Natural killer cell treated with Interleukin-12 subunit alpha and Interleukin-12 subunit beta and Interleukin-15 and Interleukin-18, amount 100 ng/mL, for 72 hours (primary cell): Measurements from ENCODE around the gene LHCGR. TPM values are rescaled to one million over a fixed set of nuclear protein-coding genes. Genes with fewer than 3 reads are reported as not detected.

Experiments
- ATAC-seq, 2 donors: fragments of 150-1000 bp; cut with Tn5 transposase in 1 of 2; sonication (Bioruptor Pico), chemical (Tn5 transposase) in 1 of 2; 2 replicates each; pipeline ENCODE4 v1.10.0; 2021
- DNase-seq: peaks from one replicate; pipeline ENCODE4 v3.0.0; 2022; ENCODE audit warnings: low spot score
- H3K27ac Mint-ChIP-seq, 2 donors: 1 replicate in 1 of 2; 2 replicates in 1 of 2; pipeline ENCODE4 v1.8.0; 2022; ENCODE audit warnings: mixed read lengths in 2 of 2, mild to moderate bottlenecking in 1 of 2, moderate library complexity in 1 of 2
- H3K27me3 Mint-ChIP-seq, 2 donors: 1 replicate in 1 of 2; 2 replicates in 1 of 2; pipeline ENCODE4 v1.8.0; 2022; ENCODE audit warnings: mixed read lengths in 2 of 2
- H3K36me3 Mint-ChIP-seq: one replicate; pipeline ENCODE4 v1.8.0; 2022; ENCODE audit warnings: mixed read lengths
- H3K4me1 Mint-ChIP-seq, 2 donors: 1 replicate in 1 of 2; 2 replicates in 1 of 2; pipeline ENCODE4 v1.8.0; 2022; ENCODE audit warnings: low read depth in 2 of 2, mixed read lengths in 2 of 2, mild to moderate bottlenecking in 1 of 2
- H3K4me3 Mint-ChIP-seq: one replicate; pipeline ENCODE4 v1.8.0; 2022; ENCODE audit warnings: mixed read lengths
- H3K9me3 Mint-ChIP-seq: 2 replicates; pipeline ENCODE4 v1.8.0; 2022; ENCODE audit warnings: mixed read lengths
- total RNA-seq, 2 donors: library from RNA; stranded (reverse); gene quantifications; one replicate each; pipeline ENCODE4 v1.2.3, GENCODE V29; 2022

Gene LHCGR
- total RNA-seq: not detected

- no peak within 1 kb of the TSS for H3K4me3 Mint-ChIP-seq
- no peaks in the 10 kb centered on the region for H3K36me3 Mint-ChIP-seq
- no peaks in the 10 kb centered on the region for H3K4me1 Mint-ChIP-seq
- peaks cover 21 to 31% of the 10 kb centered on the region in 2 donors for H3K27me3 Mint-ChIP-seq
- peaks cover 4% of the 10 kb centered on the region for H3K9me3 Mint-ChIP-seq
- ATAC-seq: peak; percentile 36 to 50
- DNase-seq: no peak
- H3K27ac Mint-ChIP-seq: no peak within 1 kb of the TSS
Measured at GRCh38 chr2:48755473-48755872, at the start of gene LHCGR. Gene LHCGR (minus strand): TSS chr2:48755724. CDS start chr2:48755671, 53 bp downstream.

- Mint-ChIP-seq H3K36me3 (no peaks in the 10 kb centered on the region), H3K9me3 (peaks cover 17% of the 10 kb centered on the region), H3K4me3 (no peak overlapping the region), H3K27me3 (peaks cover 0 to 7% of the 10 kb centered on the region in 2 donors), H3K27ac (no peak overlapping the region), H3K4me1 (no peaks in the 10 kb centered on the region)
- DNase-seq: no peak
- no peak for ATAC-seq
Measured at GRCh38 chr2:48799601-48800000, 44.1 kb upstream of the LHCGR start.

DNA sequence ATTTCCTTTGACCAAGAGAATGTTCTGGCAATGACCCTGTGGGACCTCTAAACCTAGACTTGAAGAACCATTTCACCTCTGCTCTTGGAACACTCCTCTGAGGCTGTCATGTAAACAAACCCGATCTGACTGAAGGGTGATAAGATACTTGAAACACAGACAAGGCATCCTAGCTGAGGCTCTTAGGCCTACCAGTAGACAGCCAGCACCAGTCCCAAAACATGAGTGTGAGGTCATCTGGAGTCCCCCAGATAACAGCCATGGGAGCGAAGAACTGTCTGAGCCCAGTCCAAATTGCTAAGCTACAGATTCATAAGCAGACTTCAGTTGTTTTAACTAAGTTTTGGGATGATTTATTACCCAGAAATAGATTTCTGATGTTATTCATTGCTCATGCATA, 39.5 kb upstream of the LHCGR start:
- no peak for ATAC-seq
- H3K4me3 Mint-ChIP-seq: no peak overlapping the region
- no peaks in the 10 kb centered on the region for H3K4me1 Mint-ChIP-seq
- no peak overlapping the region for H3K27ac Mint-ChIP-seq
- no peak for DNase-seq
- H3K36me3 Mint-ChIP-seq: no peaks in the 10 kb centered on the region
- peaks cover 20% of the 10 kb centered on the region for H3K9me3 Mint-ChIP-seq
- no peaks in the 10 kb centered on the region for H3K27me3 Mint-ChIP-seq

- Mint-ChIP-seq H3K27ac (no peak overlapping the region), H3K36me3 (no peaks in the 10 kb centered on the region), H3K9me3 (peaks cover 23% of the 10 kb centered on the region), H3K27me3 (no peaks in the 10 kb centered on the region), H3K4me1 (no peaks in the 10 kb centered on the region), H3K4me3 (no peak overlapping the region)
- DNase-seq (no peak), ATAC-seq (no peak)
Measured at GRCh38 chr2:48793671-48794070, 38.1 kb upstream of the LHCGR start.

DNA sequence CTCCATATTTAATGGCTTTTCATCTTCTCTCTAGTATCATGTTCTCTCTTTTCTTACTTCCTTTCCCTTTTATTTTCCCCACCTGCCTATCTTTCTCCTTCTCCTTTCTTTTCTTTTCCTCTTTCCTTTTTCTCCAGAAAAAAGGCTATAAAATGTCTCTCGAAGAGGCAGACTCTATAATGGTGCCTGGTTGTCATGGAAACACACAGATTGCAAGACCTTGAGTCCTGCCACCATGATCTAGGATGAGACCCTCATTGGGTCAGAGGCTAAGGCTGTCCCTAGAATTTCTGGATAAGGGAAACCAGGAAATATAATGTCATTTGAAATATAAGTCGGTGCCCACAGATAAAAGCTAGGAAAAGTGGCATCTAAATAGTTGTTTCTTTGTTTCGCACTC, 36.5 kb upstream of the LHCGR start:
- Mint-ChIP-seq H3K4me3 (no peak overlapping the region), H3K36me3 (no peaks in the 10 kb centered on the region), H3K4me1 (no peaks in the 10 kb centered on the region), H3K27me3 (no peaks in the 10 kb centered on the region), H3K9me3 (peaks cover 25% of the 10 kb centered on the region), H3K27ac (no peak overlapping the region)
- ATAC-seq (no peak), DNase-seq (no peak)

GRCh38 chr2:48790407-48791170, 35.1 kb upstream of the LHCGR start:
- Mint-ChIP-seq H3K4me1 (no peaks in the 10 kb centered on the region), H3K27me3 (no peaks in the 10 kb centered on the region), H3K36me3 (no peaks in the 10 kb centered on the region), H3K27ac (no peak overlapping the region), H3K4me3 (no peak overlapping the region), H3K9me3 (peaks cover 16% of the 10 kb centered on the region)
- no peak for ATAC-seq
- no peak for DNase-seq

DNA sequence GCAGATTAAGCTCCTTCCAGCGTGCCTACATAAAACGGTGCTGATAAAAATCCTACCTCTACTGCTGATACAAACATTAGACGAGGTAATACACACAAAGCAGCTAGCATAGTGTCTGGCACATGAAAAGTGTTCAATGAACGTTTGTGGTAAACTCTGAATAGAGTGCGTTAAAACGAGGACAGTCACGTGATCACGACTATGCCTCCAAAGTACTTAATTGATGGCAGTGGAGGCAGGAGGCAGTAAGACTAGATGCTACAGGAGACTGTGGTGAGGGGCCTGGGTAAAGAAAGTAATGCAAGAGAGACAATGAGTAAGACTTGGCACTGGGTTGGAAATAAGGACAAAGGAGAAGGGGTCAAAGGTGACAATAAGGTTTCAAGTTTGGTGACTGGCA, 32.1 kb upstream of the LHCGR start:
- no peaks in the 10 kb centered on the region for H3K4me1 Mint-ChIP-seq
- no peak overlapping the region for H3K4me3 Mint-ChIP-seq
- no peaks in the 10 kb centered on the region for H3K27me3 Mint-ChIP-seq
- H3K27ac Mint-ChIP-seq: no peak overlapping the region
- no peaks in the 10 kb centered on the region for H3K36me3 Mint-ChIP-seq
- no peak for DNase-seq
- peaks cover 14% of the 10 kb centered on the region for H3K9me3 Mint-ChIP-seq
- no peak for ATAC-seq

DNA sequence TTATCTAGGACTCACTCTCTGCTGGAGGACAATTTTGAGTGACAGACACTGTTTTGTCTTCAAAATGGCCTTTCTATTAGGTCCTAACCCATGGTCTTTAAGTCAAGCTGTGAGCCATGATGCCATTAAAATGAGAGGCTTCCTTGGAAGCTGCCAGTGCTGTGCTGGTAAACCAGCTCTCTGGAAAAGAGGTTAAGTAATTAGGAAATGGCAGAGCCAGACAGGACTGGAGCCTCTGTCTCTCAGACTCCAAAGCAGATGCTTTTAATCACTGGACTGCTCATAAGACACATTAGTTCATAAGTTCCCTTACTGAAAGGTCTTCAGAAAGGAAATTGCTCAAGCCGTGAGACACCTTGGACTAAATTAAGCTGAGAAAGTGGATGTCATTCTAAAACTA, 25.8 kb upstream of the LHCGR start:
- Mint-ChIP-seq H3K27ac (no peak overlapping the region), H3K4me3 (no peak overlapping the region), H3K27me3 (no peaks in the 10 kb centered on the region), H3K4me1 (no peaks in the 10 kb centered on the region), H3K36me3 (no peaks in the 10 kb centered on the region), H3K9me3 (peaks cover 8% of the 10 kb centered on the region)
- no peak for DNase-seq
- no peak for ATAC-seq

DNA sequence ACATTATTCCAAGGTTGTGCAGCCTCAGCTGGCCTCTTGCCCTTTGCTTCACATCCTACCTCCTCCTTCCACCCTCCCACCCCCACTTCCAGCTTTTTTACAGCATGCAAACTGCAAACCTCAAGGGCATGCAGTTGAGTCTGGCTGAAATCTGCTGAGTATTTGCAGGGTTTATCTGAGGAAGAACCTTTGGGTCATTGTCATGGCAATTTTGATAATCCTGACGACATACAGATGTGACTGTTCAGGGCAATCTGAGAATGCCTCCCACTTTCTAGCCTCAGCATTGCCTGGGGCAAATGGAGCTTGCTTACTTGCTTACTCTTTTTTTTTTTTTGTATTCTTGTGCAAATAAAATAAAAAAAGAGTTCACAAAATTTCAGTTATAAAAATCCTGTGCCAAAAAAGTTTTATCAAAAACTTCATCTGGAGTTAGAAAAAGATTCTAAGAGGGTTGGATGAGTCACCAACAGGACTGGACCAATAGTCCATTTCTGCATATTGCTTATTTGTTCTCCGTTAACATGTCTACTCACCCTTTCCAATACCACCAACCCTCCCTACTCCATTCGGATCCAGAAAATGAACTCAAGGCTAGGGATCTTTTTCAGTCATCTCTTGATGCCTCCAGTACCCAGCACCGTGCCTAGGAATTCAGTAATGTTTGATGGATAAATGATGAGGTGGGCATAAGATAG, 23.6 kb upstream of the LHCGR start:
- H3K4me3 Mint-ChIP-seq: no peak overlapping the region
- no peak overlapping the region for H3K27ac Mint-ChIP-seq
- peaks cover 8% of the 10 kb centered on the region for H3K9me3 Mint-ChIP-seq
- H3K27me3 Mint-ChIP-seq: peaks cover 0 to 12% of the 10 kb centered on the region in 2 donors
- H3K36me3 Mint-ChIP-seq: no peaks in the 10 kb centered on the region
- DNase-seq (no peak), ATAC-seq (no peak)
- no peaks in the 10 kb centered on the region for H3K4me1 Mint-ChIP-seq

DNA sequence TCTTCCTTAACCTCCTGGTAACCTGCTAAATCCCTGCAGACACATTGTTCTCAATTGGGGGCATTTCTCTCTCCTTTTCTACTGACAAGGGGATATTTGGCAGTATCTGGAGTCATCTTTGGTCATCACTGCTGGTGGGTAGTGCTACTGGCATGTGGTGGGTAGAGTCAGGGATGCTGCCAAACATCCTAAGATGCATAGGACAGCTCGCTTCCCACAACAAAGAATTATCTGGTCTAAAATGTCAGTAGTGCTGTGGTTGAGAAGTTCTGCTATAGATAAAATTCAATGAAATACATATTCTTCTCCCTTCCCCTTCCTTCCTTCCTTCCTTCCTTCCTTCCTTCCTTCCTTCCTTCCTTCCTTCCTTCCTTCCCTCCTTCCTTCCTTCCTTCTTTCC, 18.7 kb upstream of the LHCGR start:
- Mint-ChIP-seq H3K9me3 (peaks cover 6% of the 10 kb centered on the region), H3K36me3 (no peaks in the 10 kb centered on the region), H3K27ac (no peak overlapping the region), H3K4me3 (no peak overlapping the region), H3K27me3 (peaks cover 0 to 12% of the 10 kb centered on the region in 2 donors), H3K4me1 (no peaks in the 10 kb centered on the region)
- ATAC-seq (no peak), DNase-seq (no peak)

DNA sequence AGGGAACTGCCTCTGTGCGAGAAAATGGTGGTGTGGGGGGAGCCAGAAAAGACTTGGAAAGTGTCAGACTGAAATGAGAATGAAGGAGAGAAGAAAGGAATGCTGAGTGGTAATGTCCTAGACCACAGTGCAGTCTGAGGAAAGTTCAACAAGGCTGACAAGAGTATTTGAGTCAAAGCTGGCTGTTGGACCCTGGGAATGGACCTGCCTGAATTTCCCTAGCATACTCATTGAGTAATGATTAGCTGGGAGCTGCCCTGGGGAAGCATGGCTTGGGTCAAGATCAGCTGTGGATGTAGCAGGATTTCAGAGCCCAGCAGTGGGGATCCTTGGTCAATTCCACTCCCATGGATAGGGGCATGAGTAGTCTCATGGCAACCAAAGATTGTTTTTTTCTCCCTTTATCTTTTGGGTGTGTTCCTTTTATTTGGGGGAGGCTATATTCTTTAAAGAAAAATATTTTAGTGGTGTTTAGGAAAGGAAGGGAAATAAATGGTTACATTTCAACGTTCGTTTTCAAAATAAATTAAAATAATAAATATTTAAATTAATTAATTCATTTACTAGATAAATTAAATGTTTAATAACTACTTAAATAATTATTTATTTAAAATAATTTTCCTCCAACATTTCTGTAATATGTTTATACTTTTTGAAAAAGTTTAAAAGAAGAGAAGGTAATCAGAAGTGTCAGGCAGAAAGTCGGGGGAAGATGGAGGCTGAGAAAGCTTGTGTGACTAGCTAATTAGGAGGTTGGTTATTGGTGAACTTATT, 15.9 kb upstream of the LHCGR start:
- Mint-ChIP-seq H3K27me3 (peaks cover 3 to 12% of the 10 kb centered on the region in 2 donors), H3K9me3 (peaks cover 15% of the 10 kb centered on the region), H3K27ac (no peak overlapping the region), H3K4me1 (no peaks in the 10 kb centered on the region), H3K36me3 (no peaks in the 10 kb centered on the region), H3K4me3 (no peak overlapping the region)
- DNase-seq (no peak), ATAC-seq (no peak)

GRCh38 chr2:48770181-48770580, 14.7 kb upstream of the LHCGR start:
- no peak overlapping the region for H3K4me3 Mint-ChIP-seq
- H3K9me3 Mint-ChIP-seq: peaks cover 16% of the 10 kb centered on the region
- DNase-seq (no peak), ATAC-seq (no peak)
- peaks cover 3 to 10% of the 10 kb centered on the region in 2 donors for H3K27me3 Mint-ChIP-seq
- no peaks in the 10 kb centered on the region for H3K4me1 Mint-ChIP-seq
- no peaks in the 10 kb centered on the region for H3K36me3 Mint-ChIP-seq
- H3K27ac Mint-ChIP-seq: no peak overlapping the region

DNA sequence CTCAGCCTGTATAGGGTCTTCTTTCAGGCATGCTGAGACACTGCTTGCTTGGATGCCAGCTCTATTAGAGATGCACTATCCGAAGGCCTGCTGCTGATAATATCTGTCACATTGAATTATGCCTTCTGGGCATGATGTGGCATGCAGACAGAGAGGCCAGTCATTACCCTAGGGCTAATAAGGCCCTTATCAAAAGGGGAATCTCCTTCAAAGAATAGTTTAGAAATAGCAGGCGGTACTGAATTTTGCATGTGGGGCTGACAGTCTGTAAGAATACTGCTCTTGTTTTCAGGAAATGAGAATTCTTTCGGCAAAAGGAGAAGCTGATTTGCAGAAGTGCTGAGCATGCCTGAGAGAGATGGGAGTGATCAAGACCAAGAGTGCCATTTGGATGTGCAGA, 13.1 kb upstream of the LHCGR start:
- Mint-ChIP-seq H3K9me3 (peaks cover 23% of the 10 kb centered on the region), H3K27ac (no peak overlapping the region), H3K4me3 (no peak overlapping the region), H3K27me3 (peaks cover 0 to 3% of the 10 kb centered on the region in 2 donors), H3K36me3 (no peaks in the 10 kb centered on the region), H3K4me1 (no peaks in the 10 kb centered on the region)
- DNase-seq: no peak
- no peak for ATAC-seq

GRCh38 chr2:48767330-48767729, 11.8 kb upstream of the LHCGR start:
- no peaks in the 10 kb centered on the region for H3K4me1 Mint-ChIP-seq
- H3K9me3 Mint-ChIP-seq: peaks cover 23% of the 10 kb centered on the region
- no peaks in the 10 kb centered on the region for H3K36me3 Mint-ChIP-seq
- ATAC-seq: no peak
- H3K27ac Mint-ChIP-seq: no peak overlapping the region
- DNase-seq: no peak
- peaks cover 0 to 3% of the 10 kb centered on the region in 2 donors for H3K27me3 Mint-ChIP-seq
- H3K4me3 Mint-ChIP-seq: no peak overlapping the region
